CD4-positive, alpha-beta T cell treated with Interferon gamma for 1 hour (primary cell): Measurements from ENCODE around the gene ATF4.
"Not testable (repeated sequence)": the region's sequence is repeated elsewhere in the genome, so short reads cannot be mapped to it uniquely, and the experiment has no call there.

Experiments used
- DNase-seq: peaks from one replicate; pipeline ENCODE4 v3.0.0-alpha.2; 2020

ATF4 gene

GRCh38 chr22:39514373-39514973, 5.9 kb upstream of the ATF4 start:
- peak; percentile 28 for DNase-seq

- no peak for DNase-seq
Observed at GRCh38 chr22:39515266-39516050, 4.9 kb upstream of the ATF4 start.

- no peak for DNase-seq
Observed at GRCh38 chr22:39517470-39517869, 2.9 kb upstream of the ATF4 start.

GRCh38 chr22:39518144-39518786, 2.1 kb upstream of the ATF4 start:
- no peak for DNase-seq

GRCh38 chr22:39518996-39519680, 1.2 kb upstream of the ATF4 start:
- DNase-seq: no peak

GRCh38 chr22:39519681-39520225, 609 bp upstream of the ATF4 start:
- DNase-seq: peak; percentile 97

- DNase-seq: peak; percentile 76
Observed at GRCh38 chr22:39521106-39521885, 934 bp downstream of the ATF4 start.

GRCh38 chr22:39522091-39522490, 1.7 kb downstream of the ATF4 start:
- not testable (repeated sequence) for DNase-seq

GRCh38 chr22:39522567-39523300, 2.4 kb downstream of the ATF4 start:
- no peak for DNase-seq

GRCh38 chr22:39524089-39524752, 3.9 kb downstream of the ATF4 start:
- DNase-seq: no peak

- no peak for DNase-seq
Observed at GRCh38 chr22:39524753-39525657, 4.6 kb downstream of the ATF4 start.

- no peak for DNase-seq
Observed at GRCh38 chr22:39525658-39525975, 5.3 kb downstream of the ATF4 start.

GRCh38 chr22:39526736-39527171, 6.4 kb downstream of the ATF4 start:
- DNase-seq: no peak

- DNase-seq: no peak
Observed at GRCh38 chr22:39527481-39527961, 7.2 kb downstream of the ATF4 start.

- no peak for DNase-seq
Observed at GRCh38 chr22:39528080-39528661, 7.8 kb downstream of the ATF4 start.

- peak; percentile 90 for DNase-seq
Observed at GRCh38 chr22:39528681-39529486, 8.5 kb downstream of the ATF4 start.

- DNase-seq: no peak
Observed at GRCh38 chr22:39529487-39529851, 9.1 kb downstream of the ATF4 start.

- DNase-seq: no peak
Observed at GRCh38 chr22:39530116-39530515, 9.8 kb downstream of the ATF4 start.
